H1 (cell line): Measurements from ENCODE around the gene NIM1K. TPM values are rescaled to one million over a fixed set of nuclear protein-coding genes. Genes with fewer than 3 reads are reported as not detected.

Experiments used
- CTCF ChIA-PET: fragments of 300-600 bp; sonication (Branson Sonifier 250); formaldehyde crosslinking; loops from one replicate; lab custom pipeline; 2021; ENCODE audit not compliant: partially characterized antibody; lab: Charles Lee
- POLR2A ChIA-PET: fragments of 300-600 bp; sonication (Branson Sonifier 250); formaldehyde crosslinking; loops from one replicate; lab custom pipeline; 2021; ENCODE audit warnings: inconsistent platforms; ENCODE audit not compliant: partially characterized antibody; lab: Charles Lee
- DNase-seq, 2 experiments: peaks; one replicate each; pipeline versions ENCODE4 v3.0.0 to v3.0.0-alpha.2; 2010 to 2022; ENCODE audit warnings: low spot score in 2 of 2, low read depth in 1 of 2, mixed read lengths in 1 of 2
- FAIRE-seq: peaks from 2 replicates; lab custom pipeline; 2011; peaks lifted over from hg19 to GRCh38; lab: Jason Lieb, UNC
- H2AFZ ChIP-seq: 2 replicates; pipeline ENCODE4 v1.8.1; 2012; ENCODE audit warnings: low read length, inconsistent platforms
- H2AK5ac ChIP-seq: 2 replicates; pipeline ENCODE4 v1.6.1; 2013; ENCODE audit warnings: low read depth, low read length
- H2BK120ac ChIP-seq: replicated peaks from 2 replicates; pipeline ENCODE3; 2013; ENCODE audit warnings: low read depth, low read length, inconsistent platforms
- H2BK12ac ChIP-seq: 2 replicates; pipeline ENCODE4 v1.6.1; 2013; ENCODE audit warnings: low read depth, low read length
- H2BK15ac ChIP-seq: 2 replicates; pipeline ENCODE4 v1.6.1; 2013; ENCODE audit warnings: low read length
- H2BK20ac ChIP-seq: 2 replicates; pipeline ENCODE4 v1.6.1; 2013; ENCODE audit warnings: low read length
- H2BK5ac ChIP-seq: 2 replicates; pipeline ENCODE4 v1.6.1; 2013; ENCODE audit warnings: low read depth, low read length
- H3K14ac ChIP-seq: 2 replicates; pipeline ENCODE4 v1.6.1; 2013; ENCODE audit warnings: inconsistent platforms; ENCODE audit not compliant: insufficient read length
- H3K18ac ChIP-seq: 2 replicates; pipeline ENCODE4 v1.6.1; 2013; ENCODE audit warnings: low read length; ENCODE audit errors: extremely low read depth
- H3K23ac ChIP-seq: 2 replicates; pipeline ENCODE4 v1.6.1; 2013; ENCODE audit warnings: inconsistent platforms; ENCODE audit not compliant: insufficient read length
- H3K23me2 ChIP-seq: 2 replicates; pipeline ENCODE4 v1.6.1; 2013; ENCODE audit warnings: low read depth, low read length
- H3K27ac ChIP-seq: 2 replicates; pipeline ENCODE4 v1.6.1; 2011; ENCODE audit warnings: low read depth, low read length, inconsistent platforms
- H3K27me3 ChIP-seq, 4 experiments: replicated peaks in 1 of 4; 1 replicate in 1 of 4; 2 replicates in 3 of 4; pipeline versions ENCODE4 v1.6.1 to v1.8.1; 2011 to 2013; ENCODE audit warnings: low read length in 3 of 4, mild to moderate bottlenecking in 3 of 4, inconsistent platforms in 2 of 4, mixed read lengths in 2 of 4, moderate library complexity in 1 of 4; ENCODE audit not compliant: control insufficient read depth in 3 of 4, insufficient read depth in 3 of 4; ENCODE audit errors: extremely low read depth in 1 of 4
- H3K36me3 ChIP-seq, 4 experiments: 2 replicates each; pipeline versions ENCODE4 v1.6.1 to v1.8.1; 2011 to 2013; ENCODE audit warnings: mild to moderate bottlenecking in 4 of 4, low read length in 3 of 4, moderate library complexity in 2 of 4, control low read depth in 1 of 4, inconsistent platforms in 1 of 4; ENCODE audit not compliant: insufficient read depth in 4 of 4, control insufficient read depth in 2 of 4
- H3K4ac ChIP-seq: replicated peaks from 2 replicates; pipeline ENCODE3; 2013; ENCODE audit warnings: low read length, low read depth, mixed read lengths, inconsistent platforms; ENCODE audit not compliant: insufficient read length
- H3K4me1 ChIP-seq, 4 experiments: replicated peaks in 1 of 4; 1 replicate in 1 of 4; 2 replicates in 3 of 4; pipeline versions ENCODE4 v1.6.1 to v1.8.1; 2011 to 2013; ENCODE audit warnings: low read length in 3 of 4, inconsistent platforms in 2 of 4, mixed read lengths in 1 of 4; ENCODE audit not compliant: insufficient read depth in 4 of 4, control insufficient read depth in 3 of 4
- H3K4me2 ChIP-seq, 2 experiments: 2 replicates each; pipeline versions ENCODE4 v1.6.1 to v1.8.1; 2011 to 2013; ENCODE audit warnings: low read depth in 2 of 2, low read length in 2 of 2, control low read depth in 1 of 2, inconsistent platforms in 1 of 2, mild to moderate bottlenecking in 1 of 2; ENCODE audit not compliant: insufficient read depth in 1 of 2
- H3K4me3 ChIP-seq, 4 experiments: fragments of 200-600, 300-600 bp in 1 of 4; sonication (generic), shearing (Covaris generic), sonication (Bioruptor Twin) in 1 of 4; 2 replicates each; pipeline versions ENCODE4 v1.5.1 to v1.8.1; 2011 to 2016; ENCODE audit warnings: low read length in 4 of 4, low read depth in 3 of 4, control low read depth in 2 of 4, inconsistent platforms in 2 of 4, mild to moderate bottlenecking in 2 of 4, mixed read lengths in 1 of 4, moderate library complexity in 1 of 4; ENCODE audit not compliant: insufficient read depth in 2 of 4; ENCODE audit errors: extremely low read depth in 1 of 4
- H3K56ac ChIP-seq: replicated peaks from 2 replicates; pipeline ENCODE3; 2013; ENCODE audit warnings: low read depth, mild to moderate bottlenecking, mixed read lengths, low read length, inconsistent platforms; ENCODE audit not compliant: insufficient read length
- H3K79me1 ChIP-seq: 2 replicates; pipeline ENCODE4 v1.6.1; 2013; ENCODE audit warnings: low read depth, low read length, control low read depth
- H3K79me2 ChIP-seq, 2 experiments: 2 replicates each; pipeline versions ENCODE4 v1.6.1 to v1.8.1; 2012 to 2013; ENCODE audit warnings: low read length in 2 of 2, mild to moderate bottlenecking in 2 of 2, inconsistent platforms in 1 of 2; ENCODE audit not compliant: insufficient read depth in 2 of 2, control insufficient read depth in 1 of 2
- H3K9ac ChIP-seq, 4 experiments: replicated peaks in 1 of 4; 1 replicate in 1 of 4; 2 replicates in 3 of 4; pipeline versions ENCODE4 v1.6.1 to v1.8.1; 2011 to 2013; ENCODE audit warnings: low read depth in 3 of 4, low read length in 3 of 4, control low read depth in 2 of 4, mild to moderate bottlenecking in 2 of 4, moderate library complexity in 2 of 4, inconsistent platforms in 1 of 4; ENCODE audit errors: extremely low read depth in 1 of 4
- H3K9me3 ChIP-seq, 2 experiments: 2 replicates each; pipeline versions ENCODE4 v1.6.1 to v1.8.1; 2012 to 2013; ENCODE audit warnings: mild to moderate bottlenecking in 2 of 2, moderate library complexity in 2 of 2, control low read depth in 1 of 2, inconsistent platforms in 1 of 2, low read depth in 1 of 2, low read length in 1 of 2, mixed read lengths in 1 of 2; ENCODE audit not compliant: insufficient read depth in 2 of 2
- H4K20me1 ChIP-seq, 2 experiments: replicated peaks in 1 of 2; 2 replicates each; pipeline versions ENCODE3 to v1.8.1; 2011 to 2013; ENCODE audit warnings: inconsistent platforms in 2 of 2, low read length in 2 of 2, mild to moderate bottlenecking in 1 of 2; ENCODE audit not compliant: insufficient read depth in 2 of 2, control insufficient read depth in 1 of 2
- H4K5ac ChIP-seq: 2 replicates; pipeline ENCODE4 v1.6.1; 2013; ENCODE audit warnings: low read length, low read depth, mixed read lengths, inconsistent platforms; ENCODE audit not compliant: insufficient read length
- H4K8ac ChIP-seq: 2 replicates; pipeline ENCODE4 v1.8.0; 2013; ENCODE audit warnings: mild to moderate bottlenecking, moderate library complexity, low read length, inconsistent platforms; ENCODE audit not compliant: insufficient read depth; ENCODE audit errors: extremely low read depth
- H4K91ac ChIP-seq: replicated peaks from 2 replicates; pipeline ENCODE3; 2013; ENCODE audit warnings: low read length, mixed read lengths, inconsistent platforms; ENCODE audit not compliant: insufficient read length
- YY1 ChIP-seq: IDR thresholded peaks from 2 replicates; pipeline ENCODE4 v1.6.1; 2011; ENCODE audit warnings: low read depth, mild to moderate bottlenecking, low read length
- polyA plus RNA-seq, 7 experiments: library from polyadenylated mRNA; depleted of rRNA in 3 of 7; stranded (reverse) in 5 of 7; unstranded in 2 of 7; fragments of >200 nt in 5 of 7; fragments of 200-250 nt in 2 of 7; gene quantifications; 1 replicate in 5 of 7; 2 replicates in 1 of 7; 4 replicates in 1 of 7; pipeline versions ENCODE4 v1.2.1 to v1.2.3, GENCODE V29; 2011 to 2013; ENCODE audit warnings: missing spikeins in 2 of 7, mixed read lengths in 2 of 7
- total RNA-seq: library from RNA; stranded (reverse); fragmentation: NEBNext Ultra II Directional; extraction: Animal tissue kit (Norgen Biotek cat#: 25700); gene quantifications from 2 replicates; pipeline ENCODE4 v1.2.1, GENCODE V29; 2021

NIM1K gene
- total and polyA plus RNA-seq, 2 of the 8 experiments (the other 6 are each of a cell fraction or from before 2014, with no cell fraction given) = not detected

- Histone ChIP-seq H3K23ac (no peak overlapping the region), H3K79me1 (no peaks in the 10 kb centered on the region), H3K18ac (no peak overlapping the region), H4K20me1 (no peaks in the 10 kb centered on the region), H3K4me1 (no peaks in the 10 kb centered on the region), H4K8ac (no peak overlapping the region), H3K56ac (no peak overlapping the region), H3K9me3 (no peaks in the 10 kb centered on the region), H2AFZ (no peak overlapping the region), H4K91ac (no peak overlapping the region), H3K4me3 (no peak overlapping the region), H3K36me3 (no peaks in the 10 kb centered on the region), H3K14ac (no peak overlapping the region), H3K79me2 (no peaks in the 10 kb centered on the region), H2AK5ac (no peak overlapping the region), H3K27me3 (no peaks in the 10 kb centered on the region), H3K4ac (no peak overlapping the region), H3K4me2 (no peak overlapping the region), H2BK120ac (no peak overlapping the region), H2BK20ac (no peak overlapping the region), H2BK15ac (no peak overlapping the region), H4K5ac (no peak overlapping the region), H3K23me2 (no peaks in the 10 kb centered on the region), H3K27ac (no peak overlapping the region), H3K9ac (no peak overlapping the region), H2BK5ac (no peak overlapping the region), H2BK12ac (no peak overlapping the region)
- ChIA-PET CTCF (interaction anchor here (1.4 kb wide), 1 partner anchor 19 kb away, joined by 3 read pairs; no protein-coding TSS in a partner anchor), POLR2A (no interaction called here)
- TF ChIP-seq YY1 = no peak
- FAIRE-seq = no peak
- no peak for DNase-seq
Measured at GRCh38 chr5:43243270-43243669, 51.2 kb downstream of the NIM1K start.
